CD14-positive monocyte (primary cell): Measurements from ENCODE around the gene DDC. TPM values are rescaled to one million over a fixed set of nuclear protein-coding genes. Genes with fewer than 3 reads are reported as not detected.

Source experiments
- DNase-seq, 3 donors: peaks; one replicate each; pipeline ENCODE4 v3.0.0-alpha.2; 2011 to 2022
- H2AFZ ChIP-seq: 2 replicates; pipeline ENCODE4 v1.6.0; 2012; ENCODE audit warnings: mild to moderate bottlenecking, low read depth, low read length, inconsistent platforms; ENCODE audit not compliant: insufficient read depth, poor library complexity, severe bottlenecking
- H3K27ac ChIP-seq, 2 donors: 1 replicate in 1 of 2; 2 replicates in 1 of 2; pipeline ENCODE4 v1.5.1; 2012 to 2013; ENCODE audit warnings: low read length in 2 of 2, control low read depth in 1 of 2, inconsistent platforms in 1 of 2, low read depth in 1 of 2, mild to moderate bottlenecking in 1 of 2
- H3K27me3 ChIP-seq, 2 donors: one replicate each; pipeline versions ENCODE4 v1.6.0 to v1.6.1; 2011 to 2013; ENCODE audit warnings: low read length in 2 of 2; ENCODE audit not compliant: control insufficient read depth in 2 of 2, insufficient read depth in 2 of 2
- H3K36me3 ChIP-seq, 2 donors: replicated peaks in 1 of 2; 1 replicate in 1 of 2; 2 replicates in 1 of 2; pipeline versions ENCODE4 v1.5.1 to v1.6.1; 2012 to 2013; ENCODE audit warnings: low read length in 2 of 2, control low read depth in 1 of 2, inconsistent platforms in 1 of 2, mild to moderate bottlenecking in 1 of 2; ENCODE audit not compliant: insufficient read depth in 2 of 2, control insufficient read depth in 1 of 2
- H3K4me1 ChIP-seq, 2 donors: 1 replicate in 1 of 2; 2 replicates in 1 of 2; pipeline versions ENCODE4 v1.5.1 to v1.6.1; 2012 to 2013; ENCODE audit warnings: low read length in 2 of 2, control low read depth in 1 of 2, inconsistent platforms in 1 of 2, mild to moderate bottlenecking in 1 of 2, moderate library complexity in 1 of 2; ENCODE audit not compliant: insufficient read depth in 2 of 2, control insufficient read depth in 1 of 2
- H3K4me2 ChIP-seq: replicated peaks from 2 replicates; pipeline ENCODE3; 2012; ENCODE audit warnings: low read length, moderate library complexity, mild to moderate bottlenecking; ENCODE audit not compliant: poor library complexity, severe bottlenecking; ENCODE audit errors: extremely low read depth
- H3K4me3 ChIP-seq, 3 experiments: fragments of 200-600 bp in 1 of 3; sonication (generic) in 1 of 3; replicated peaks in 1 of 3; 1 replicate in 2 of 3; 2 replicates in 1 of 3; pipeline ENCODE4 v1.5.1; 2011 to 2013; ENCODE audit warnings: low read length in 3 of 3, mild to moderate bottlenecking in 3 of 3, control low read depth in 2 of 3, low read depth in 2 of 3, inconsistent platforms in 1 of 3, moderate library complexity in 1 of 3
- H3K79me2 ChIP-seq: 2 replicates; pipeline ENCODE4 v1.6.0; 2012; ENCODE audit warnings: mild to moderate bottlenecking, control low read depth, inconsistent platforms, low read length, moderate library complexity; ENCODE audit not compliant: insufficient read depth
- H3K9ac ChIP-seq: 2 replicates; pipeline ENCODE4 v1.6.0; 2017; ENCODE audit warnings: low read length, mild to moderate bottlenecking; ENCODE audit not compliant: insufficient read depth, poor library complexity, severe bottlenecking
- H3K9me3 ChIP-seq, 2 donors: replicated peaks in 1 of 2; 1 replicate in 1 of 2; 2 replicates in 1 of 2; pipeline versions ENCODE4 v1.5.1 to v1.6.1; 2012 to 2013; ENCODE audit warnings: low read length in 2 of 2, control low read depth in 1 of 2; ENCODE audit not compliant: control insufficient read depth in 1 of 2, insufficient read depth in 1 of 2
- H4K20me1 ChIP-seq: 2 replicates; pipeline ENCODE4 v1.6.0; 2012; ENCODE audit warnings: mild to moderate bottlenecking, low read length, control low read depth, moderate library complexity; ENCODE audit not compliant: insufficient read depth
- H3K27ac Mint-ChIP-seq, 7 donors: one replicate each; pipeline ENCODE4 v1.8.0; 2020; ENCODE audit warnings: mild to moderate bottlenecking in 7 of 7, mixed read lengths in 7 of 7, moderate library complexity in 6 of 7, inconsistent platforms in 2 of 7
- H3K27me3 Mint-ChIP-seq, 3 donors: one replicate each; pipeline ENCODE4 v1.8.0; 2021 to 2022; ENCODE audit warnings: low read depth in 3 of 3, mild to moderate bottlenecking in 3 of 3, mixed read lengths in 3 of 3, moderate library complexity in 3 of 3, inconsistent platforms in 1 of 3
- H3K36me3 Mint-ChIP-seq, 2 donors: one replicate each; pipeline ENCODE4 v1.8.0; 2020; ENCODE audit warnings: mixed read lengths in 2 of 2, inconsistent platforms in 1 of 2, mild to moderate bottlenecking in 1 of 2
- H3K4me1 Mint-ChIP-seq: one replicate; pipeline ENCODE4 v1.8.0; 2020; ENCODE audit warnings: mild to moderate bottlenecking, mixed read lengths
- H3K4me3 Mint-ChIP-seq, 2 donors: one replicate each; pipeline ENCODE4 v1.8.0; 2020; ENCODE audit warnings: mild to moderate bottlenecking in 2 of 2, mixed read lengths in 2 of 2, moderate library complexity in 1 of 2
- H3K9me3 Mint-ChIP-seq, 7 donors: one replicate each; pipeline ENCODE4 v1.8.0; 2020 to 2022; ENCODE audit warnings: mixed read lengths in 7 of 7, mild to moderate bottlenecking in 6 of 7, moderate library complexity in 6 of 7, inconsistent platforms in 2 of 7
- WGBS: methylation state at CpG from one replicate; pipeline ENCODE4 v1.1.5; 2013; ENCODE audit warnings: missing lambda C conversion rate; ENCODE audit not compliant: insufficient coverage; 5-methylcytosine and 5-hydroxymethylcytosine counted together
- intact Hi-C, 2 donors: fragments of 100-400 bp; cut with micrococcal nuclease; formaldehyde crosslinking; loops; one replicate each; pipeline versions ENCODE4 v1.15.0 to v1.15.1; 2023
- polyA plus RNA-seq, 3 donors: library from polyadenylated mRNA; depleted of rRNA in 1 of 3; unstranded in 2 of 3; stranded (reverse) in 1 of 3; fragments of 300-500 nt in 2 of 3; fragments of >200 nt in 1 of 3; fragmentation: Illumina TruSeq in 2 of 3; gene quantifications; 1 replicate in 2 of 3; 2 replicates in 1 of 3; pipeline ENCODE4 v1.2.3, GENCODE V29; 2012 to 2021
- TF ChIP-seq, protein P1 (sequence below): fragments of 200-600 bp; IDR thresholded peaks from one replicate; pipeline ENCODE4 v1.8.0; 2022; ENCODE audit warnings: antibody characterized with exemption, mild to moderate bottlenecking

DDC gene
- polyA plus RNA-seq, 3 donors, result not detected

- H2AFZ ChIP-seq, result no peak overlapping the region
- TF ChIP-seq, protein P1, sequence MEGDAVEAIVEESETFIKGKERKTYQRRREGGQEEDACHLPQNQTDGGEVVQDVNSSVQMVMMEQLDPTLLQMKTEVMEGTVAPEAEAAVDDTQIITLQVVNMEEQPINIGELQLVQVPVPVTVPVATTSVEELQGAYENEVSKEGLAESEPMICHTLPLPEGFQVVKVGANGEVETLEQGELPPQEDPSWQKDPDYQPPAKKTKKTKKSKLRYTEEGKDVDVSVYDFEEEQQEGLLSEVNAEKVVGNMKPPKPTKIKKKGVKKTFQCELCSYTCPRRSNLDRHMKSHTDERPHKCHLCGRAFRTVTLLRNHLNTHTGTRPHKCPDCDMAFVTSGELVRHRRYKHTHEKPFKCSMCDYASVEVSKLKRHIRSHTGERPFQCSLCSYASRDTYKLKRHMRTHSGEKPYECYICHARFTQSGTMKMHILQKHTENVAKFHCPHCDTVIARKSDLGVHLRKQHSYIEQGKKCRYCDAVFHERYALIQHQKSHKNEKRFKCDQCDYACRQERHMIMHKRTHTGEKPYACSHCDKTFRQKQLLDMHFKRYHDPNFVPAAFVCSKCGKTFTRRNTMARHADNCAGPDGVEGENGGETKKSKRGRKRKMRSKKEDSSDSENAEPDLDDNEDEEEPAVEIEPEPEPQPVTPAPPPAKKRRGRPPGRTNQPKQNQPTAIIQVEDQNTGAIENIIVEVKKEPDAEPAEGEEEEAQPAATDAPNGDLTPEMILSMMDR, result no peak
These were observed 25.5 kb downstream of the DDC start for GRCh38 chr7:50539725-50540124.

GRCh38 chr7:50538478-50538877 lies 26.7 kb downstream of the DDC start:
- no peak for DNase-seq
- peaks cover 0 to 5% (median 2%) of the 10 kb centered on the region in 3 donors for H3K27me3 Mint-ChIP-seq
- Histone ChIP-seq H3K4me2 (no peak overlapping the region), H3K4me1 (peaks cover 5% of the 10 kb centered on the region in 2 donors), H3K27ac (no peak overlapping the region), H3K4me3 (no peak overlapping the region), H3K36me3 (no peaks in the 10 kb centered on the region), H3K79me2 (no peaks in the 10 kb centered on the region), H4K20me1 (no peaks in the 10 kb centered on the region), H3K27me3 (no peaks in the 10 kb centered on the region), H3K9ac (no peak overlapping the region), H2AFZ (no peak overlapping the region), H3K9me3 (no peaks in the 10 kb centered on the region)
- H3K9me3 Mint-ChIP-seq, result no peaks in the 10 kb centered on the region
- TF ChIP-seq, protein P1, result no peak
- no peak overlapping the region for H3K4me3 Mint-ChIP-seq
- intact Hi-C loops, result no loop called here
- H3K36me3 Mint-ChIP-seq, result no peaks in the 10 kb centered on the region
- WGBS, result 100% methylated on average over 1 of the region's 4 CpGs
- H3K27ac Mint-ChIP-seq, result peak overlapping the region in 1 of 7 donors; percentile 66
- H3K4me1 Mint-ChIP-seq, result peaks cover 11% of the 10 kb centered on the region

More at GRCh38 chr7:50539725-50540124, 25.5 kb downstream of the DDC start:
- H3K27ac ChIP-seq, result no peak overlapping the region
- Mint-ChIP-seq H3K9me3 (peaks cover 0 to 2% (median 0%) of the 10 kb centered on the region in 7 donors), H3K27ac (no peak overlapping the region), H3K27me3 (peaks cover 0 to 5% (median 2%) of the 10 kb centered on the region in 3 donors), H3K4me3 (no peak overlapping the region), H3K36me3 (no peaks in the 10 kb centered on the region), H3K4me1 (peaks cover 7% of the 10 kb centered on the region)
- H3K4me3 ChIP-seq, result no peak overlapping the region
- WGBS, result 97% methylated on average over 14 of the region's 15 CpGs
- no peak overlapping the region for H3K4me2 ChIP-seq
- H3K9ac ChIP-seq, result no peak overlapping the region
- intact Hi-C loops, result no loop called here
- H3K9me3 ChIP-seq, result no peaks in the 10 kb centered on the region
- no peaks in the 10 kb centered on the region for H3K27me3 ChIP-seq
- H3K4me1 ChIP-seq, result peaks cover 3% of the 10 kb centered on the region in 2 donors
- no peak for DNase-seq
- H3K36me3 ChIP-seq, result no peaks in the 10 kb centered on the region
- H4K20me1 ChIP-seq, result no peaks in the 10 kb centered on the region
- no peaks in the 10 kb centered on the region for H3K79me2 ChIP-seq
